GM23338 (cell line): ENCODE data around the gene CTRL. TPM values are rescaled to one million over a fixed set of nuclear protein-coding genes. Genes with fewer than 3 reads are reported as not detected.
A peak's percentile ranks its signal among the peaks of the same experiment; 100 is the strongest.

Experiments
- ATAC-seq: fragments of 200-7000 bp; cut with Tn5 transposase; 3 replicates; pipeline ENCODE4 v1.9.1; 2020
- DNase-seq: peaks from one replicate; pipeline ENCODE4 v3.0.0-alpha.2; 2015; ENCODE audit warnings: low spot score
- H2AFZ ChIP-seq: fragments of 200-600 bp; sonication (generic); 2 replicates; pipeline ENCODE4 v1.8.0; 2016; ENCODE audit warnings: antibody characterized with exemption, mild to moderate bottlenecking, moderate library complexity
- H3F3A ChIP-seq: fragments of 200-600 bp; sonication (generic); replicated peaks from 2 replicates; pipeline ENCODE4 v1.8.0; 2017; ENCODE audit warnings: antibody characterized with exemption, mixed run types, low read depth
- H3K27ac ChIP-seq: fragments of 200-600 bp; sonication (generic); 2 replicates; pipeline ENCODE4 v1.6.1; 2016; ENCODE audit warnings: low read depth
- H3K27me3 ChIP-seq: fragments of 200-600 bp; sonication (generic); 2 replicates; pipeline ENCODE4 v1.8.0; 2016; ENCODE audit warnings: mild to moderate bottlenecking, mixed run types, moderate library complexity; ENCODE audit not compliant: insufficient read depth
- H3K36me3 ChIP-seq: fragments of 200-600 bp; sonication (generic); 2 replicates; pipeline ENCODE4 v1.8.0; 2016; ENCODE audit warnings: mild to moderate bottlenecking; ENCODE audit not compliant: insufficient read depth
- H3K4me1 ChIP-seq: fragments of 200-600 bp; sonication (generic); 2 replicates; pipeline ENCODE4 v1.8.0; 2016; ENCODE audit warnings: mild to moderate bottlenecking, moderate library complexity; ENCODE audit not compliant: insufficient read depth
- H3K4me2 ChIP-seq: fragments of 200-600 bp; sonication (generic); 2 replicates; pipeline ENCODE4 v1.7.1; 2017; ENCODE audit warnings: mixed run types
- H3K4me3 ChIP-seq: fragments of 200-600 bp; sonication (generic); 2 replicates; pipeline ENCODE4 v1.6.1; 2016; ENCODE audit warnings: mixed run types
- H3K79me2 ChIP-seq: fragments of 200-600 bp; sonication (generic); replicated peaks from 2 replicates; pipeline ENCODE4 v1.8.0; 2017; ENCODE audit warnings: mild to moderate bottlenecking; ENCODE audit not compliant: insufficient read depth
- H3K9me2 ChIP-seq: fragments of 200-600 bp; sonication (generic); 2 replicates; pipeline ENCODE4 v1.8.0; 2017; ENCODE audit not compliant: insufficient read depth
- H4K20me1 ChIP-seq: fragments of 200-600 bp; sonication (generic); replicated peaks from 2 replicates; pipeline ENCODE4 v1.8.0; 2017; ENCODE audit warnings: mild to moderate bottlenecking; ENCODE audit not compliant: insufficient read depth
- H3K27ac Mint-ChIP-seq: 2 replicates; pipeline ENCODE4 v1.8.0; 2020; ENCODE audit warnings: inconsistent platforms, mild to moderate bottlenecking, moderate library complexity, mixed read lengths
- H3K27me3 Mint-ChIP-seq: 3 replicates; pipeline ENCODE4 v1.8.0; 2022; ENCODE audit warnings: low read depth, mild to moderate bottlenecking, moderate library complexity, mixed read lengths, inconsistent platforms; ENCODE audit not compliant: insufficient read depth, poor library complexity
- H3K36me3 Mint-ChIP-seq: 3 replicates; pipeline ENCODE4 v1.8.0; 2021; ENCODE audit warnings: low read depth, mild to moderate bottlenecking, inconsistent platforms, moderate library complexity, mixed read lengths
- H3K4me1 Mint-ChIP-seq: 3 replicates; pipeline ENCODE4 v1.8.0; 2020; ENCODE audit warnings: mild to moderate bottlenecking, inconsistent platforms, mixed read lengths
- H3K4me3 Mint-ChIP-seq: 3 replicates; pipeline ENCODE4 v1.8.0; 2021; ENCODE audit warnings: moderate library complexity, mild to moderate bottlenecking, inconsistent platforms, mixed read lengths
- H3K9me3 Mint-ChIP-seq: 3 replicates; pipeline ENCODE4 v1.8.0; 2020; ENCODE audit warnings: moderate library complexity, mild to moderate bottlenecking, inconsistent platforms, mixed read lengths
- POLR2AphosphoS5 ChIP-seq: IDR thresholded peaks from 2 replicates; pipeline ENCODE4 v1.6.1; 2016; ENCODE audit warnings: antibody characterized with exemption, low read depth
- REST ChIP-seq: IDR thresholded peaks from one replicate; pipeline ENCODE4 v1.6.1; 2018; ENCODE audit warnings: antibody characterized with exemption; ENCODE audit not compliant: unreplicated experiment
- ZNF114 ChIP-seq: fragments of 250-450 bp; sonication (Bioruptor Pico); IDR thresholded peaks from 2 replicates; pipeline ENCODE4 v1.5.0; 2020; ENCODE audit warnings: mild to moderate bottlenecking, moderate library complexity
- polyA plus RNA-seq: library from polyadenylated mRNA; unstranded; fragments of >200 nt; fragmentation: Nextera tagmentation; extraction: Ambion mirVana; gene quantifications from 2 replicates; pipeline ENCODE4 v1.2.1, GENCODE V29; 2016
- total RNA-seq: library from RNA; depleted of rRNA; stranded (reverse); fragments of >200 nt; shearing (Covaris generic); gene quantifications from 2 replicates; pipeline ENCODE4 v1.2.3, GENCODE V29; 2014
- TF ChIP-seq, protein P1 (sequence below): IDR thresholded peaks from 2 replicates; pipeline ENCODE4 v1.6.1; 2016; ENCODE audit warnings: antibody characterized with exemption
- TF ChIP-seq, protein P2 (sequence below): fragments of 250-450 bp; sonication (Bioruptor Pico); IDR thresholded peaks from 2 replicates; pipeline ENCODE4 v1.5.0; 2020; ENCODE audit warnings: mild to moderate bottlenecking, moderate library complexity

CTRL gene
- total and polyA plus RNA-seq, 2 experiments from 2014 or later, result 1.6 to 13.0 TPM

GRCh38 chr16:67968400-67969253 is 37.0 kb upstream of the CTRL start, which contains the start of gene SLC12A4:
SLC12A4 (minus strand) TSS chr16:67968637; CDS start chr16:67968553, 84 bp downstream.
- H2AFZ ChIP-seq, result peak within 1 kb of the TSS; percentile 97

More at GRCh38 chr16:67968400-67969253, 37.0 kb upstream of the CTRL start, which contains the start of gene SLC12A4:
- H3K36me3 Mint-ChIP-seq, result no peaks in the 10 kb centered on the region; the same call in 2 of the 3 replicates
- Histone ChIP-seq H3F3A (0 out of 2 replicates have a peak, but pooled peaks cover 19% of the 10 kb centered on the region), H3K4me2 (peak within 1 kb of the TSS; percentile 99), H4K20me1 (peaks cover 12% of the 10 kb centered on the region), H3K27ac (no peak within 1 kb of the TSS), H3K79me2 (peaks cover 33% of the 10 kb centered on the region), H3K27me3 (no peaks in the 10 kb centered on the region), H3K4me3 (peak within 1 kb of the TSS; percentile 91), H3K36me3 (no peaks in the 10 kb centered on the region; the same call in 1 of the 2 replicates), H3K9me2 (no peaks in the 10 kb centered on the region), H3K4me1 (peaks cover 38% of the 10 kb centered on the region)
- peak within 1 kb of the TSS; percentile 57; the same call in 1 of the 2 replicates for H3K27ac Mint-ChIP-seq
- DNase-seq, result peak; percentile 92
- peak; percentile 61 for TF ChIP-seq POLR2AphosphoS5
- TF ChIP-seq ZNF114 (CRISPR knock-in tag), result no peak
- TF ChIP-seq, protein P1, sequence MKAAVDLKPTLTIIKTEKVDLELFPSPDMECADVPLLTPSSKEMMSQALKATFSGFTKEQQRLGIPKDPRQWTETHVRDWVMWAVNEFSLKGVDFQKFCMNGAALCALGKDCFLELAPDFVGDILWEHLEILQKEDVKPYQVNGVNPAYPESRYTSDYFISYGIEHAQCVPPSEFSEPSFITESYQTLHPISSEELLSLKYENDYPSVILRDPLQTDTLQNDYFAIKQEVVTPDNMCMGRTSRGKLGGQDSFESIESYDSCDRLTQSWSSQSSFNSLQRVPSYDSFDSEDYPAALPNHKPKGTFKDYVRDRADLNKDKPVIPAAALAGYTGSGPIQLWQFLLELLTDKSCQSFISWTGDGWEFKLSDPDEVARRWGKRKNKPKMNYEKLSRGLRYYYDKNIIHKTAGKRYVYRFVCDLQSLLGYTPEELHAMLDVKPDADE, result peak; percentile 75
- TF ChIP-seq, protein P2, sequence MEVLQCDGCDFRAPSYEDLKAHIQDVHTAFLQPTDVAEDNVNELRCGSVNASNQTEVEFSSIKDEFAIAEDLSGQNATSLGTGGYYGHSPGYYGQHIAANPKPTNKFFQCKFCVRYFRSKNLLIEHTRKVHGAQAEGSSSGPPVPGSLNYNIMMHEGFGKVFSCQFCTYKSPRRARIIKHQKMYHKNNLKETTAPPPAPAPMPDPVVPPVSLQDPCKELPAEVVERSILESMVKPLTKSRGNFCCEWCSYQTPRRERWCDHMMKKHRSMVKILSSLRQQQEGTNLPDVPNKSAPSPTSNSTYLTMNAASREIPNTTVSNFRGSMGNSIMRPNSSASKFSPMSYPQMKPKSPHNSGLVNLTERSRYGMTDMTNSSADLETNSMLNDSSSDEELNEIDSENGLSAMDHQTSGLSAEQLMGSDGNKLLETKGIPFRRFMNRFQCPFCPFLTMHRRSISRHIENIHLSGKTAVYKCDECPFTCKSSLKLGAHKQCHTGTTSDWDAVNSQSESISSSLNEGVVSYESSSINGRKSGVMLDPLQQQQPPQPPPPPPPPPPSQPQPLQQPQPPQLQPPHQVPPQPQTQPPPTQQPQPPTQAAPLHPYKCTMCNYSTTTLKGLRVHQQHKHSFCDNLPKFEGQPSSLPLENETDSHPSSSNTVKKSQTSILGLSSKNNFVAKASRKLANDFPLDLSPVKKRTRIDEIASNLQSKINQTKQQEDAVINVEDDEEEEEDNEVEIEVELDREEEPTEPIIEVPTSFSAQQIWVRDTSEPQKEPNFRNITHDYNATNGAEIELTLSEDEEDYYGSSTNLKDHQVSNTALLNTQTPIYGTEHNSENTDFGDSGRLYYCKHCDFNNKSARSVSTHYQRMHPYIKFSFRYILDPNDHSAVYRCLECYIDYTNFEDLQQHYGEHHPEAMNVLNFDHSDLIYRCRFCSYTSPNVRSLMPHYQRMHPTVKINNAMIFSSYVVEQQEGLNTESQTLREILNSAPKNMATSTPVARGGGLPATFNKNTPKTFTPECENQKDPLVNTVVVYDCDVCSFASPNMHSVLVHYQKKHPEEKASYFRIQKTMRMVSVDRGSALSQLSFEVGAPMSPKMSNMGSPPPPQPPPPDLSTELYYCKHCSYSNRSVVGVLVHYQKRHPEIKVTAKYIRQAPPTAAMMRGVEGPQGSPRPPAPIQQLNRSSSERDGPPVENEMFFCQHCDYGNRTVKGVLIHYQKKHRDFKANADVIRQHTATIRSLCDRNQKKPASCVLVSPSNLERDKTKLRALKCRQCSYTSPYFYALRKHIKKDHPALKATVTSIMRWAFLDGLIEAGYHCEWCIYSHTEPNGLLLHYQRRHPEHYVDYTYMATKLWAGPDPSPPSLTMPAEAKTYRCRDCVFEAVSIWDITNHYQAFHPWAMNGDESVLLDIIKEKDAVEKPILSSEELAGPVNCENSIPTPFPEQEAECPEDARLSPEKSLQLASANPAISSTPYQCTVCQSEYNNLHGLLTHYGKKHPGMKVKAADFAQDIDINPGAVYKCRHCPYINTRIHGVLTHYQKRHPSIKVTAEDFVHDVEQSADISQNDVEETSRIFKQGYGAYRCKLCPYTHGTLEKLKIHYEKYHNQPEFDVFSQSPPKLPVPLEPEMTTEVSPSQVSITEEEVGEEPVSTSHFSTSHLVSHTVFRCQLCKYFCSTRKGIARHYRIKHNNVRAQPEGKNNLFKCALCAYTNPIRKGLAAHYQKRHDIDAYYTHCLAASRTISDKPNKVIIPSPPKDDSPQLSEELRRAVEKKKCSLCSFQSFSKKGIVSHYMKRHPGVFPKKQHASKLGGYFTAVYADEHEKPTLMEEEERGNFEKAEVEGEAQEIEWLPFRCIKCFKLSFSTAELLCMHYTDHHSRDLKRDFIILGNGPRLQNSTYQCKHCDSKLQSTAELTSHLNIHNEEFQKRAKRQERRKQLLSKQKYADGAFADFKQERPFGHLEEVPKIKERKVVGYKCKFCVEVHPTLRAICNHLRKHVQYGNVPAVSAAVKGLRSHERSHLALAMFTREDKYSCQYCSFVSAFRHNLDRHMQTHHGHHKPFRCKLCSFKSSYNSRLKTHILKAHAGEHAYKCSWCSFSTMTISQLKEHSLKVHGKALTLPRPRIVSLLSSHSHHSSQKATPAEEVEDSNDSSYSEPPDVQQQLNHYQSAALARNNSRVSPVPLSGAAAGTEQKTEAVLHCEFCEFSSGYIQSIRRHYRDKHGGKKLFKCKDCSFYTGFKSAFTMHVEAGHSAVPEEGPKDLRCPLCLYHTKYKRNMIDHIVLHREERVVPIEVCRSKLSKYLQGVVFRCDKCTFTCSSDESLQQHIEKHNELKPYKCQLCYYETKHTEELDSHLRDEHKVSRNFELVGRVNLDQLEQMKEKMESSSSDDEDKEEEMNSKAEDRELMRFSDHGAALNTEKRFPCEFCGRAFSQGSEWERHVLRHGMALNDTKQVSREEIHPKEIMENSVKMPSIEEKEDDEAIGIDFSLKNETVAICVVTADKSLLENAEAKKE (CRISPR knock-in tag), result no peak
- no peak for TF ChIP-seq REST
- H3K4me1 Mint-ChIP-seq, result peaks cover 39% of the 10 kb centered on the region
- peak; percentile 58 for ATAC-seq
- peaks cover 19% of the 10 kb centered on the region for H3K27me3 Mint-ChIP-seq
- peak within 1 kb of the TSS; percentile 89 for H3K4me3 Mint-ChIP-seq
- H3K9me3 Mint-ChIP-seq, result no peaks in the 10 kb centered on the region; the same call in 2 of the 3 replicates
